Uterus (tissue), 4 donors: ENCODE results near the gene LETM1. TPM values are rescaled to one million over a fixed set of nuclear protein-coding genes. Genes with fewer than 3 reads are reported as not detected.

Experiments used
- DNase-seq, 2 donors: peaks; one replicate each; pipeline ENCODE4 v3.0.0-alpha.2; 2019 to 2020
- H3K27ac ChIP-seq, 2 donors: fragments of 200-600 bp; sonication (generic); 1 replicate in 1 of 2; 2 replicates in 1 of 2; pipeline ENCODE4 v1.5.1; 2016 to 2018
- H3K27me3 ChIP-seq, 2 donors: fragments of 200-600 bp; sonication (generic); one replicate each; pipeline ENCODE4 v1.5.1; 2018 to 2019; ENCODE audit warnings: control low read depth in 1 of 2
- H3K36me3 ChIP-seq, 2 donors: fragments of 200-600 bp; sonication (generic); one replicate each; pipeline ENCODE4 v1.5.1; 2019; ENCODE audit warnings: control low read depth in 1 of 2
- H3K4me1 ChIP-seq, 2 donors: fragments of 200-600 bp; sonication (generic); one replicate each; pipeline ENCODE4 v1.5.1; 2018 to 2019; ENCODE audit warnings: control low read depth in 1 of 2
- H3K4me3 ChIP-seq, 2 donors: fragments of 200-600 bp; sonication (generic); 1 replicate in 1 of 2; 2 replicates in 1 of 2; pipeline ENCODE4 v1.5.1; 2018 to 2019; ENCODE audit warnings: mild to moderate bottlenecking in 1 of 2
- H3K9me3 ChIP-seq, 2 donors: fragments of 200-600 bp; sonication (generic); one replicate each; pipeline ENCODE4 v1.5.1; 2019; ENCODE audit warnings: control low read depth in 1 of 2
- CTCF ChIP-seq, 4 experiments: fragments of 200-600 bp in 2 of 4; fragments of 450-650 bp in 2 of 4; sonication (generic) in 2 of 4; IDR thresholded peaks; one replicate each; pipeline ENCODE4 v1.5.1; 2016 to 2019; ENCODE audit warnings: antibody characterized with exemption in 4 of 4, mild to moderate bottlenecking in 2 of 4, moderate library complexity in 1 of 4
- POLR2A ChIP-seq, 2 donors: fragments of 450-650 bp; IDR thresholded peaks; one replicate each; pipeline ENCODE4 v1.6.1; 2016; ENCODE audit warnings: antibody characterized with exemption in 2 of 2, mild to moderate bottlenecking in 1 of 2, moderate library complexity in 1 of 2
- intact Hi-C: fragments of 100-400 bp; cut with DNase I; formaldehyde crosslinking; loops from one replicate; pipeline ENCODE4 v1.15.1; 2023; ENCODE audit warnings: low total_unique reads
- total RNA-seq, 4 donors: library from RNA; depleted of rRNA in 3 of 4; stranded (reverse); fragments of >200 nt in 3 of 4; gene quantifications; one replicate each; pipeline versions ENCODE4 v1.1.0 to v1.2.4, GENCODE V29; 2014 to 2023
- donor health status: DM: yes; HTN: yes; CAD: no.

Gene LETM1
- total RNA-seq, 4 donors from 2014 or later: 12.4 to 44.3 (median 31.3) TPM

- intact Hi-C loops: loop anchor here (5.0 kb wide), 1 partner anchor 149 kb away; no protein-coding TSS in a partner anchor
- Histone ChIP-seq H3K4me1 (no peaks in the 10 kb centered on the region), H3K27me3 (no peaks in the 10 kb centered on the region), H3K27ac (no peak overlapping the region), H3K9me3 (no peaks in the 10 kb centered on the region), H3K4me3 (no peak overlapping the region), H3K36me3 (no peaks in the 10 kb centered on the region)
- no peak for DNase-seq
- no peak for TF ChIP-seq POLR2A (IDR thresholded peaks at IDR 0.05)
Measured at GRCh38 chr4:1896658-1896991, 40.7 kb upstream of the LETM1 start.

- Histone ChIP-seq H3K27ac (no peak overlapping the region), H3K4me1 (no peaks in the 10 kb centered on the region), H3K27me3 (no peaks in the 10 kb centered on the region), H3K36me3 (no peaks in the 10 kb centered on the region), H3K9me3 (no peaks in the 10 kb centered on the region), H3K4me3 (no peak overlapping the region)
- DNase-seq: no peak
- TF ChIP-seq POLR2A (IDR thresholded peaks at IDR 0.05) (no peak), CTCF (IDR thresholded peaks at IDR 0.05) (no peak)
- intact Hi-C loops: loop anchor here (5.0 kb wide), 1 partner anchor 149 kb away; no protein-coding TSS in a partner anchor
Measured at GRCh38 chr4:1895971-1896657, 40.2 kb upstream of the LETM1 start.

GRCh38 chr4:1890979-1891570, 35.1 kb upstream of the LETM1 start:
- no peak for TF ChIP-seq POLR2A (IDR thresholded peaks at IDR 0.05)
- TF ChIP-seq CTCF (IDR thresholded peaks at IDR 0.05): no peak
- Histone ChIP-seq H3K4me3 (no peak overlapping the region), H3K9me3 (no peaks in the 10 kb centered on the region), H3K27me3 (no peaks in the 10 kb centered on the region), H3K27ac (no peak overlapping the region), H3K36me3 (no peaks in the 10 kb centered on the region), H3K4me1 (no peaks in the 10 kb centered on the region)
- no peak for DNase-seq
- intact Hi-C loops: no loop called here

GRCh38 chr4:1887052-1887451, 31.1 kb upstream of the LETM1 start:
- no peak overlapping the region for H3K4me3 ChIP-seq
- no peaks in the 10 kb centered on the region for H3K27me3 ChIP-seq
- no peak for DNase-seq
- intact Hi-C loops: no loop called here
- H3K36me3 ChIP-seq: no peaks in the 10 kb centered on the region
- no peak for TF ChIP-seq POLR2A (IDR thresholded peaks at IDR 0.05)
- no peak for TF ChIP-seq CTCF (IDR thresholded peaks at IDR 0.05)
- no peaks in the 10 kb centered on the region for H3K4me1 ChIP-seq
- no peak overlapping the region for H3K27ac ChIP-seq
- H3K9me3 ChIP-seq: no peaks in the 10 kb centered on the region

- H3K4me3 ChIP-seq: no peak overlapping the region
- intact Hi-C loops: no loop called here
- DNase-seq: no peak
- no peak overlapping the region for H3K27ac ChIP-seq
- TF ChIP-seq CTCF (IDR thresholded peaks at IDR 0.05) (no peak), POLR2A (IDR thresholded peaks at IDR 0.05) (no peak)
- no peaks in the 10 kb centered on the region for H3K36me3 ChIP-seq
- H3K27me3 ChIP-seq: no peaks in the 10 kb centered on the region
- H3K9me3 ChIP-seq: no peaks in the 10 kb centered on the region
- no peaks in the 10 kb centered on the region for H3K4me1 ChIP-seq
Measured at GRCh38 chr4:1885414-1885813, 29.5 kb upstream of the LETM1 start.
